HuH-7.5 (cell line): ENCODE data around the gene LSS.
"Not testable (repeated sequence)": the region's sequence is repeated elsewhere in the genome, so short reads cannot be mapped to it uniquely, and the experiment has no call there.

ENCODE experiments used
- DNase-seq: peaks from one replicate; pipeline ENCODE4 v3.0.0; 2011; ENCODE audit warnings: low spot score

LSS gene

DNA sequence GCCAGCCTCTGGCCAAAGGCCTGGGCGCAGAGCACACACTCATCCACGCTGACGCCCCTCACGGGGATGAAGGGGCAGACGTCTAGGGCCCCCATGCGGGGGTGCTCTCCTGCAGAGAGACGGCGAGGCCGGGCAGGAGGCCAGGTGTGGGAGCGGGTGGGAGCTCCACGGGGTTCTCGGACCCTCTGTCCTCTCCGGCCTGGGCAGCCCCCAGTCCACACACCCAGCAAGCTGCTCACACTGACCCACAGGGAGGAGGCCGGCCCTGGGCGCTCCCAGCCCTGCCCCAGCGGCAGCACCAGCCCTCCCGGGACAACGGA, 75.7 kb downstream of the LSS start:
- DNase-seq = no peak

DNA sequence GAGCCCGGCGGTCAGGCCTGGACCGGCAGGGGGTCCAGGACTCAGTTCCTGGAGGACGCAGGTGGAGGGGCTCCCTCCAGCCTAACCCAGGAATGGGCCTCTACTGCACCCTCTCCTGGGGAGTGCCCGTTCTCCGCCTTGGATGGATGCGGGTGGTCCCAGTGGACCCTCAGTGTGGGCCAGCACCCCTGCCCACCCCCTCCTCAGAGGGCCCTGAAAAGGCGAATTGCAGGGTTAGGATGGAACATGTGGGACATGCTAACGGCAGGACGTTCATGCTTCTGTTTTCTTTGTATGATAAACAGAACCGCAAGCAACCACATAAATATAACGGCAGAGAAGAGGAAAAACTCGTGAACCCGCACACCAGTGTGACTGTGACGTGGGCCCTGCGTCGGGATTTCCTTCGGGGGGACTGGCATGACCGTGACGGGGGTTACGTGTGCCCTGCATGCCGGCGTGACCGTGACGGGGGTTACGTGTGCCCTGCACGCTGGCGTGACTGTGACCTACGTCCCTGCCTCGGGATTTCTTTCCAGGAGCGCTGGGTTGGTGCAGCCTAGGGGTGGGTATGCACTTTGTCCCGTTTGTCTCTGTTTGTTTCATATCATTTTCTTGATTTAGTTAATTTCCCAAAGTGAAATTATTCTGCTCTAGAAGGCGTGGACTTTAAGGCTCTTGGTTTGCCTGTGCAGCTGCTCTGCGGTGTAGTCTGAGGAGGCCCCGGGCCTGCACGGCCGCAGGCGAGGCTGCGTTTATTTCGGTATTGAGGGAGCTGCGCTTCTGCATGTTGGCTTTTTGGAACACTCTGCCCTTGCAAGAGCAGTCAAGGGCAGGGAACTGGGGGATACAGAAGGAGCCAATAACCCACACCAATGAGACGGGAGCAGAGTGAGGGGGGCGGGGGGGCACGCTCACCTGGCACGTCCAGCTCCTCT, 76.3 kb downstream of the LSS start:
- DNase-seq = no peak

GRCh38 chr21:46151261-46151988, 77.1 kb downstream of the LSS start:
- no peak for DNase-seq

DNA sequence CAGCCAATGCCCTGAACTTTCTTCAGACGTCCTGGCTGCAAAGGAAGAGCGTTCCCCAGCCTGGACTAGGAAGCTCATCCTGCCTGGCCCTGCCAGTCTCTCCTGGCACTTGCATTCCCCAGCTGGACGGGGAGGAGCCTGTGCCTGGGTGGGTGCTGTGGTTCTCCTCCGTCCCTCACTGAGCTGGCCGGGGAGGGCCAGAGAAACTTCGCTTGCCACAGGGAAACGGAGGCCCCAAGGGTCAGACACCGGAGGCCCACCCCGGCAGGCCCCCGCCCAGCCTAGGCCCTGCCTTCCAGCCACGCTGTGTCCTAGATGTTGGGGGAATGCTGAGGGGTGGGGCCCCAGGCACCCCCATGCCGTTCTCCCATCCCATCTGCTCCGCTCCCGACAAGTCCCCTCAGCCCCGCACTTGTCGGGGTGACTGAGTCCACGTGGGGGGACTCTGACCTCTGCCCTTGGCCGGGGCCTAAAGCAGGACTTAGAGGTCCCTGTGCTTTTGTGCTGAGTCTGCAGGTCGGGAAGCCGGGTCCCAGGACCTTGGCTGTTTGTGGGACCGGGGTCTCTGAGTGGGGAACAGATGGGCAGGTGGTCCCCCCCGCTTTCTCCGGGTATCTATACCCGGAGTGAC, 78.0 kb downstream of the LSS start:
- no peak for DNase-seq

- DNase-seq = no peak
These were observed 78.5 kb downstream of the LSS start for GRCh38 chr21:46150073-46150472.

GRCh38 chr21:46149205-46149901, 79.2 kb downstream of the LSS start:
- DNase-seq = no peak

DNA sequence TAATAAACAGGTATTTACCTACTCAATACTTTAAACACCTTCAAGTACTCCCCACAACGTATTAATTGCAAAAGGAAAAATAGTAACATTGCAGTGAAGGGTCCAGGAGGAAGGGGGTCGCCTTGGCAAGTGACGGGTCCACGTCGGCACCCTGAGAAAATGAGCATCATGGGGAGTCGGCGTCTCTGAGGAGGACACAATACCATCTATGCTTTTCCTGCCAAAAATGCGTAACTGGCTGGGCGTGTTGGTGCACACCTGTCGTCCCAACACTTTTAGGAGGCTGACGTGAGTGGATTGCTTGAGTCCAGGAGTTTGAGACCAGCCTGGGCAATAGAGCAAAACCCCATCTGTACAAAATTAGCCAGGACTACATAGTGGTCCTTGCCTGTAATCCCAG, 80.5 kb downstream of the LSS start:
- no peak for DNase-seq

- peak; percentile 77 for DNase-seq
These were observed 81.1 kb downstream of the LSS start for GRCh38 chr21:46147429-46147828.

DNA sequence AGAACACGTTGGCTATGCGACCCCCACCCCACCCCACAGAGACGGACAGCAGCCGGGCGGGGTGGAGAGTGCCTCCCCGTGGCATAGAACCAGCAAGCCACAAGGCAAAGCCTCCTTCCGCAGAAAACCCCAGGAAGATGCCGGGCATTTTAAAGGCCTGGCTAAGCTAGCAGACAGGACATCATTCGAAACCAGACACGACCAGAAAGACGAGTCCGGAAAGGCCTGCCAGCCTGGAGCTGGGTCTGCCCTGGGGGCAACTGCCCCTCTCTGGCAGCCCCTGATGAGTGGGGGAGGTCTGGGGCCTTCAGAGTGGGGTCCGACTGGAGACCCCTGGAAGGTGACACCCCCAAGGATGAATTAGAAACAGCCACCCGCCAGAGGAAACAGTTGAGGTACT, 81.7 kb downstream of the LSS start:
- no peak for DNase-seq

- no peak for DNase-seq
These were observed 82.5 kb downstream of the LSS start for GRCh38 chr21:46145840-46146691.

DNA sequence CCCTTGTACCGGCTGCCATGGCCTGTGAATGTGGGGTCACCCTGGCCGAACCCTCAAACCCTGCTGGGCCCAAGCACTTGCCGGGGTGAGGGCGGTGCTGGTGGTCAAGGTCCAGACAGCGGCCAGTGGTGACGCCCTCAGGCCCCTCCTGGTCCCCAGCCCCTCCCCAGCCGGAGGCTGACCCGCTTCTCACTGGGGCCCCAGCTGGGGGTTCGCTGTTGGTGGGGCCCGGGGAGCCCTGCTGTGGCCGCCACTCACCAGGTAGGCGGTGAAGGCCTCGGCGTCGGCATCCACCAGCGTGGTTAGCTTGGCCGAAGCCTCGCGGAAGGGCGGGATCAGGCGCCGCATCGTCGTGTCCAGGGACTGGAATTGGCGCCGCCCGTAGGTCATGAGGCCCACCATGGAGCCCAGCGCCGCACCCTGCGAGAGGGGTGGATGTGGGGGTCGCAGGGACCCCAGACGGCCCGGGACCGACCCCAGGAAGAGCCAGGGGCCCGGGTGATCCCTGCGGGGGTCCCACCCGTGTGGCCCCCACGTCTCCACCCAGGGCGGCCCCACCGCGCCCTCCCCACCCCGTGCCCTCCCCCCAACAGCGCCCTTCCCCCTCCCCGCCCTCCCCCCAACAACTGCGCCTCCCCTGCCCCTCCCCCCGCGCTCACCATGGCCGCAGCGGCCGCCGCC, 83.3 kb downstream of the LSS start:
- DNase-seq = no peak

GRCh38 chr21:46144464-46145070, 84.0 kb downstream of the LSS start:
- no peak for DNase-seq

- no peak for DNase-seq
These were observed 85.7 kb downstream of the LSS start for GRCh38 chr21:46142582-46143473.

- no peak for DNase-seq
These were observed 86.6 kb downstream of the LSS start for GRCh38 chr21:46141767-46142581.

DNA sequence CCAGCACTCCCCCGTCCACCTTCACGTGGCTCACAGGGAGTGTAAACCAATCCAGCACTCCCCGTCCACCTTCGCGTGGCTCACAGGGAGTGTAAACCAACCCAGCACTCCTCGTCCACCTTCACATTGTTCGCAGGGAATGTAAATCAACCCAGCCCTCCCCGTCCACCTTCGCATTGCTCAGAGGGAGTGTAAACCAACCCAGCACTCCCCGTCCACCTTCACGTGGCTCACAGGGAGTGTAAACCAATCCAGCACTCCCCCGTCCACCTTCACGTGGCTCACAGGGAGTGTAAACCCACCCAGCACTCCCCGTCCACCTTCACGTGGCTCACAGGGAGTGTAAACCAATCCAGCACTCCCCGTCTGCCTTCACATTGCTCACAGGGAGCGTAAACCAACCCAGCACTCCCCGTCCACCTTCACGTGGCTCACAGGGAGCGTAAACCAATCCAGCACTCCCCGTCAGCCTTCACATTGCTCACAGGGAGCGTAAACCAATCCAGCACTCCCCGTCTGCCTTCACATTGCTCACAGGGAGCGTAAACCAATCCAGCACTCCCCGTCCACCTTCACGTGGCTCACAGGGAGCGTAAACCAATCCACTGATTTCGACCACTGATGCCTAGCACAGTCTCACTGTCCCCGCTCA, 88.1 kb downstream of the LSS start:
- not testable (repeated sequence) for DNase-seq

DNA sequence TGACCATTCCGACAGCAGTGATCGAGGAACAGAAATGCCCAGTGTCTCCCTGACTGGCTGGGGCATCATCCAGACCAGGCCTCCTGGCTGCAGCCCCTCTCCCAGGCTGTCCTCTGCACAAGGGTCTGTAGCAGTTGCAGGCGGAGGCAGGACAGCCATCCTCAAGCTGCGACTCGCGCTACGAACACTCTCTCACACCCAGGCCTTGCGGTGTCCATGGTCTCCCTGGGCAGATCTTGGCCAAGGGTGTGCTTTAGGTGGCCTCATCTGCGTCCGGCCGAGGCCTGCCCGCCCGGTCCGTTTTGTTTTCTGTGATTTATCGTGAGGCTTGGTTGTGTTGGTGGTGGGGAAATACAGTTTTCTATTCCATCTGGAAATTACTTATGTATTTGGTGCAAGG, 88.9 kb downstream of the LSS start:
- no peak for DNase-seq

- no peak for DNase-seq
These were observed 90.1 kb downstream of the LSS start for GRCh38 chr21:46138383-46138970.
